Islet precursor cell (in vitro differentiated cells): ENCODE data around the gene SMYD1.

Experiments used
- DNase-seq: peaks from one replicate; pipeline ENCODE4 v3.0.0-alpha.2; 2018

SMYD1 gene

DNA sequence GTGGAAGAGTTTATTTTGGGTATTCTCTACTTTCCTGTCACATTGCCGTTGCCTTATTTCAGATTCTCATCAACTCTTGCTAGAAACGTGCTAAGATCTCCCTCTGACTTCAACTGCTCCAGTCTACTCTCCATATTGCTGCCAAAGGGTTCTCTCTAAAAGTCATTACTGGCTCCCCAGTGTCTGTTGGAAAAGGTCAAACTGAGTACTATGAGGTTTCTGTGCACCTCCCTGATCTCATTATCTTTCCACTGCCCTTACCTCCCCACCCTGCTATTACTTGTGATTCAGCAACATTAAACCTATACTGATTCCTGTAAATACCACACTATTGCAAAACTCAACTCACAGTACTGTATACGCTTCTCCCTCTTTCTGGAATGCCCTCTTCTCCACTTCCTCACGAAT is 10.2 kb upstream of the SMYD1 start:
- DNase-seq = no peak

DNA sequence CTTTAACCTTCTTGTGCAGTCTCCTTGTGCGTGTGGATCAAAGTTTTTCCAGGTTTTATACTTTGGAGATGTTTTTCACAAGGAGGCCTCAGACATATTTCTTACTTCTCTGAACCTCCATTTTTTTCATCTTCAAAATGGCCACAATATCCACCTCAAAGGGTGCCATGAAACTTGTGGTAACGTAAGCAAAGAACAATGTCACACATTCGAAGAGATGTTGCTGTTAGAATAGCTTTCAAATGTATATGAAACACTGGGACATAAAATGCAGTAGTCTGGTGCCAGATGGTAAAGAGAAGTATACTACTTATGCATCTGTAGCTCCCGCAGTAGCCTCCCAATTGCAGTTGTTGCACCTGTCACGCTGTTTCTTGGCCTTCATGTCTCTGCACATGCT is 9.4 kb upstream of the SMYD1 start:
- DNase-seq = no peak

DNA sequence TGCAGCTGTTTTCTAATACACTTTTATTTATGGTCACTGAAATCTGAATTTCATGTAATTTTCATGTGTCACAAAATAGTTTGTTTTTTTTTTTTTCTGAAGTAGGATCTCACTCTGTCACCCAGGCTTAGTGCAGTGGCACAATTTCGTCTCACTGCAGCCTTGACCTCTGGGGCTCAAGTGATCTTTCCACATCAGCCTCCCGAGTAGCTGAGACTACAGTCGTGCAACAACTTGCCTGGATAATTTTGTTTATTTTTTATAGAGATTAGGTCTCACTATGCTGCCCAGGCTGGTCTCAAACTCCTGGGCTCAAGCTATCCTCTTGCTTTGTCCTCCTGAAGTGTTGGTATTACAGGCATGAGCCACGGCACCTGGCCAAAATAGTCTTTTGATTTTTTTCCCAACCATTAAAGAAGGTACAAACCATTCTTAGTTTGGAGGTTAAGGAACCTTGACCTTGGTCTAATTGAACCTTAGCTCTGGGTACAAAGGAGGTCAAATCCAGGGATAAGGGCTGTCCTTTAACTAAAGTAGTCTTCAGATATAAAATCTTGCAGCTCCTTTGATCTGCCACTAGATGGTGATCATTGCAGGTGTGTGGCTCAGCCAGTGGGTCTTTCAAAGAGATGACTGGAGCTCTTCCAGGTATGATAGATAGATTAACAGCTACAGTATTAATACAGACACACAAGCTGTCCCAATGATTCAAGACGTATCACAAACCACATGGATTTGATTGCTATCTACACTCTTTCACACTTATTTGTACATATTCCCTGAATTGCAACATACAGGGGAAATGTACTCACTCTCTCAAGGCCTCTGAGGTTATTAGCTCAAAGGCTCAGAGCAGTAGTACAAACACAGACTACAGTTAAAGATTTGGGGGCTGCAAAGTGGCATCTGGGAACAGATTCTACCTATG is 7.4 kb upstream of the SMYD1 start:
- no peak for DNase-seq

DNA sequence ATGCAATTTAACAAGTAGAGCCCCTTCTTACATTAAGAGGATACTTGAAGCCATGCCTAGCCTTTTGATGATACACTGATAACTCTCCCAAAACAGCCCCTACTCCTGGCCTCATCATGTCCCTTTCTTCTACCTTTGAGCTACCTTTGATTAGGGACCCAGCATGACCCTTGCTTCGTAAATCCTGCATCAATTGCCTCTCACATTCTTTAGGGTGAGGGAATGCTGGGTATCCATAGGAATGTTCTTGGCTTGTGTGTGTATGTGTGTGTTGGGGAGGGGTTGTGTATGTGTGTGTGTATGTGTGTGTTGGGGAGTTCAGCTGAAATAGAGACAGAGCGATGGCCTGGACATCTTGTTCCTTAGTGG is 6.7 kb upstream of the SMYD1 start:
- no peak for DNase-seq

DNA sequence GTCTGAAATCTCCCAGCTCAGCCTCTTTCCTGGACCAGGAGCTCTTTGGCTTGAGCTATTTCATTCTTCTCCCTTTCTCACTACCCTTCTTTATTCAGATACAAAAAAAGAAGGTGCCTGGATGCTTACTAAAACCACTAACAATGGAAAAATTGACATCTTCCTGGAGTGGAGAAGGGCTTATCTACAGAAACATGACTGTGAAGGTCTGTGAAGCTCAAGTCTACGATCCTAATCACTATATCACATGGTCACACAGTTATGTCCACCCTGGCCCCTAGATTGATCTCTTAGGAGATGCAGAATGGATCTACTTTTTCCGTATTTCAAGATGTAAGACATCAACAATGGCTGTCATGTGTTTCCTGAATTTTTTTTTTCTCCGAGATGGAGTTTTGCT is 6.3 kb upstream of the SMYD1 start:
- DNase-seq = no peak

DNA sequence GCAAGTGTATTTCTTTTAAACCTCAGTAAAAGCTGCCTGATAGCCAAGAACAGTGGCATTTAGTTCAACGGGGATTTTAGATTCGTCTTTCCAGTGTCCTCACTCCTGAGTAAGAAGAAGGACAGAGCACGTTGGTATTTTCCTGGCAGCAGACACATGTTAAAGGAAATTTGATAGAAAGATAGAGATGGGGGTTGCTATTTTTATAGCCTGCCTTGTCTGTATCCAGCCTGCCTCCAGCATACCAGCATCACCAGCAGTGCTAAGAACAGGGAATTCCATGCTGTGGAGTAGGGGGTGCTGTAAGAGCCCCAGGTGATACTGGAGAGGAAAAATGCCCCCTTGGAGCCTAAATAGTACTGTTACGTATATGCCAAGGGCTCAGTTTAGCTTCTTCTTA is 1.1 kb upstream of the SMYD1 start:
- DNase-seq = no peak

DNA sequence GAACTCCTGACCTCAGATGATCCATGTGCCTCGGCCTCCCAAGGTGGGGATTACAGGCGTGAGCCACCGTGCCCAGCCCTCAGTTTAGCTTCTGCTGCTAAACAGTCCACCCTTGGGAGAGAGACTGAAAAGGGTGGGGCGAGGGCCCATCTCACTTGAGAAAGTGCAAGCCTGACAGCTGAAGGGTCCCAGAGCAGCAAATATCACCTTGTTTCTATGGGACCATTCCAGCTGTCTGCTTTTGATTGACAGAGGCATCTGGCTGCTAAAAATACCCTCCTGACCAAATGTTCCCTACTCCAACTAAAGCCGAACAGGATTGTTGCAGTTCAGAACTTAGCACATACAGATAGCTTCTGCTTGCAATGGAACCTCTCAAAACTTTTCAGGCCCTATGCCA is 436 bp upstream of the SMYD1 start:
- no peak for DNase-seq

DNA sequence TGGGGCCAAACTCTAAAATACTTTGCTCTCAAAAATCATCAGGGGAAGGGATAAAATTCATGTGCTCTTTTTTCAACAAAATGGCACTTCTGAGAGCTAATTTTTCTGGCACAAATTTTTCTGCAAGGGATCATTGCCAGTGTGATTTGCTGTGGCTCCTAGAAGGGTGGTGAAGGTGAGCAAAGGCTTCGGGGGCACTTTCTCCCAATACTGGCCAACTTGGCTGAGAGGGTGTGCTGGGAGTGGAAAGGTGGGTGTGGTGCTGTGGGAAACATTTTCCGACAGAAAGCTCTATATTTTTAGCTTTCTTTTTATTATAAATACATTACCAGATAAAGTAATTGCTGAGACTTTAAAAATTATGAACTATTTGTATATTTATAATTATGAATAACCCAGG is 419 bp downstream of the SMYD1 start:
- no peak for DNase-seq

DNA sequence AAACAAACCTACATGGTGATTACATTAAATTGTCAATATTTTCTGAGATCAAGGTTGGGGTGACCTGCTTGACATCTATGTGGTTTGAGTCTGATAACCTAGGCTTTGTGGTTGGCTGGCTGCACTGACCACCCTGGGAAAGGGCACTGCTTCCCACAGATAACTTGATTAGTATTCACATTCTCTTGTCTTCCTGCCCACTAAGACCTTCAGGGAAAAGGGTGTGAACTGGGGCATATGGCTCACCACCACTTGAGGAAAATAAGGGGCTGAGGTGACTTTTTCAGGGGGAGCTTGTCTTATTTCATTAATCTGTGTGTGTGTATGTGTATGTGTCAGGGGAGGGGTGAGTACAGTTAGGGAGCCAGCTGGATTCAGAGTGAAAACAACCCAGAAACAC is 1.5 kb downstream of the SMYD1 start:
- DNase-seq = no peak

DNA sequence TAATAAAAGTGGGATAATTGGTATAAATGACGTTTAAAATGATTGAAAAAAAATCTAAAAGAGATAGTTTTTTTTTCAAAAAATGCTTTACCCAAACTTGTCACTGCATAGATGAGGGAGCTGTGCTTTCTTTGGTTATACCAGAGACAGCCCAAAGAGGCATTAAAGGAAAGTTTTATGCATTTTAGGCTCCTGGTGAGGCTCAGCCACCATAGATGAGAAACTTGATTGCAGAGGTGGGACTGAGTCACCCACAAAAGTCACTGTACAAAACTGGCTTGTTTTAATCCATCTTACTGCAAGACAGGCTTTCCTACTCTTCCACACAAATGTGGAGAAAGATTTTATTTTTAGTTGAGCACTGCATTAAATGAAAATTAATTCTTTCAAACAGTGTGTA is 2.4 kb downstream of the SMYD1 start:
- no peak for DNase-seq

DNA sequence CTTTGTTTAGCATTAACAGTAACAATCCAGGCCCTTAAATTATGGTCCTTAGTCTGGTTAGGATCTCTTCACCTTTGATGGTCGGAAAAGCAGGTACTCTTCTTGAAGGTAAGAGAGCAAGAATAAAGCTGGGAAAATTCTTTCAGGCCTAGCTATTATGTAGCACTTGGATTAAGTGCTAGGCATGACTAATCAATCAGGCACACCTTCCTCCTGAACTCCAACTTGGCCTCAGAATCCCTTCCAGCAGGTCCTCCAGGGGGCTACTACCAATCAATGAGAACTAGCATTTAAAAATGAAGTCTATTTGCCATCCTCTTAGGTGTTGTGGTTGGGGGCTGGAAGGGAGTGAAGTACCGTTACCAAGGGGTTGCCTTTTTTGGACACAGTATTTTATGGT is 3.7 kb downstream of the SMYD1 start:
- DNase-seq = no peak

DNA sequence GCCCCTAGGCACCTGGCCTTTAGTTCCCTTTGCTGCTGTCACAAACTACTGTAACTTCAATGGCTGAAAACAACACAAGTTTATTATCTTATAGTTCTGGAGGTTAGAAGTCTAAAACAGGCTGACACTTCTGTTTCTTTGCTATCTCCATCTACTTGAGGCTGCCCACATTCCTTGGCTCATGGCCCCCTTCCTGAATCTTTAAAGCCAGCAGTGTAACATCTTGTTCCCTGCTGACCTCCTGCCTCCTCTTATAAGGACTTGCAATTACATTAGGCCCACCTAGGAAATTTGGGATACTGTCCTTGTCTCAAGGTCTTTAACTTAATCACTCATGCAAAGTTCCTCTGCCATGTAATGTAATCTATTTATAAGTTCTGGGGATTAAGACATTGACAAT is 6.5 kb downstream of the SMYD1 start:
- DNase-seq = no peak

DNA sequence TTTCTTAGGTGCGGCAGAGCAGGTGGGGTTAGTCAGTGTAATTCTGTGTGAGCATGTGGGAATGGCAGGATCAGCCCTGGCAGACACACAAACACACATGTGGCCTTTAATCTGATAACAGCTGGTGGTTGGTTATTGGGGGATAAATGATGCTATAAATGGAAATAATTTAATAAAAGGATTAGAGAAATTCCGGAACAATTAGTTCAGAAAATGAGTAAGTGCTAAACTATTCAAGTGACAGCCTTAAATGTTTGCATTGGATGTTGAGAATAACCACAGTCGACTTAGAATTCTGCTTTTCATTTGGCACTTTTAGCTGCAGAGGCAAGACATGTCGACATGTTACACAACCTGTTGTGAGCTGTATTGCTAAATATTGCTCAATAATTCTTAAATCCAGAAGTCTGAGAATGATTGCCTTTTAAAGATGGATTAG is 7.2 kb downstream of the SMYD1 start:
- no peak for DNase-seq

DNA sequence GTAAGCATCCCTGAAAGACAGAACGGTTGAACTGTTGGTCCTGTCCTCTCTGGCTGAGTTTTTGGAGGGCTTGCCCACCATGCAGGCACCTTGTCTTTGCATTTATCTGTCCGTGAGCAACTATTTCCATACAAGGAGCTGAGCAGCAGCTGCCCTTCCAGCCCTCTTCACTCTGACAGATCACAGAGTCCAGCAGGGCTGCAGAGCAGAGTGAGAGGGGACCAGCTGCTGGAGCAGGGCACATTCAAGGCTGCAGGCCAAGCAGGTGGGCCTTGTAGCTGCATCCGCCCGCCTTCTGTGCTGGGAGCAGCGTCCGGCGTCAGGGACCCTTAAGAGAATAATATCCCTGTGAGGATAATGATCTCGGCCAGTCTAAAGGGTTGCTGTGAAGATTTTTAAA is 9.5 kb downstream of the SMYD1 start:
- no peak for DNase-seq

DNA sequence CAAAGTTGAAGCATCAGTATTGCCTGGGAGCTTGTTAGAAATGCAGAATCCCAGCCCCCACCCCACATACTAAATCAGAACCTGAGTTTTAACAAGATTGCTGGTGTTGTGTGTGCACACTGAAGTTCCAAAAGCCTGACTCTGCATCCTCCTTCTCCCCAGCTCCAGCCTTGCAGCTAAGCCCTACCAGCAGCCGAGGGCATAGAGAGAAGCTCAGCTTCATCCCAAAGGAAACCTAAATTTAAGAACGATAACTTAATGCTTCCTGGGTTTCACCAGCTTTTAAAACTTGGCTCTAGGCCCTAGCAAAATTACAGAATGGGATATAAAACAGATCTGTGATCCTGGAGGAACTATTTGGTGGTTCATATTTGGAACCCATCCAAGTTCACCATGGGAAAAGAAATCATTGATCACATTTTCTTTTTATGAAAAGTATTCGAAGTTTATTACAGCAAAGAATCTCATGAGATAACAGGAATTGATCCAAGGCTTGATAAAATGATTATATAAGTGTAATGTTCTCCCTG is 11.1 kb downstream of the SMYD1 start:
- DNase-seq = no peak

DNA sequence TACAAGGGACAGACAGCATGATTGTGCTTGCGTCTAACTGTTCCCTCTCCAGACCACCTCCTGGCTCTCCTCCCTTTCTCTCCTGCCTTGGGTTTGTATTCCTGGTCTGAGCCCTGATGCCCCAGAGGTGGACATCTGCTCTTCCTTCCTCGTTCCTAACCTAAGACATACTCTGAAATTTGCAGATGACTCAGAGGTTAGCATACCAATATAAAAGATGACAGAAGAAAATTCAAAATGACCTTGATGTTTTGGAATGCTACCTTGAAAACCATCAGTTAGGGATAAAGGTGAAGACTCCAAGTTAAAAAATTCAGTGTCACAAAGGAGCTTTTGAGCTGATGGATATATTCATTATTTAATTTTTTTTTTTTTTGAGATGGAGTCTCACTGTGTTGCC is 12.9 kb downstream of the SMYD1 start:
- peak; percentile 12 for DNase-seq

DNA sequence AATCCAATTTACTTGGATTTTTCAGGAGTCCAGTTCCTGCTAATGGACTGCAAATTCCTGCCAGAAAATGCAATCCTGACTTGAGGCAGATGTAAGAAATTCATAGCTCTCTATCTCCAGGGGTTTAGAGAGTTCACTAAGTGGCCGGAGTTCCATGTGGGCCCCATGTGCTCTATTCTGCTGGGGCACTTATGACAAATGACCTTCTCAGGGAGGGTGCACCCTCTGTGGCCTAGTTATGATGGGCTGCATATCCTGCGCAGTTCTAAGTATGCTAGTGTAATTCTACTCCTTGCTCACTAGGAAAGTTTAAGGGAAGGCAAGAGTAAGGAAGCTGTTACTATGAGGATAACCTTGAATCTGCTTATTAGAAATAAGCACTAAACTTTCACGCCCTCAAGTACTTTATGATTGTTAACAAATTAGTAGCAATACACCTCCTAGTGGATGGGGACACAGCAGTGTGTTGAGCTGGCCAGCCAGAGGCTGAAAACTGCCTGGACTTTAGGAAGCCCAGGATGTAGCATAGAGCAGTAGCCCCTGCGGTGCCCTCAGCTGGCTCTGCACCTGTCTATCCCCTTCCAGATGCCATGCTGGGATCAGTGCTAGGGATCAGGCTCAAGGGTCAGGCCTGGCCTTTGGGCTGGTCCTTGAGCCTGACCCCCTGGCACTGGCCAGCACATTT is 14.4 kb downstream of the SMYD1 start:
- peak; percentile 28 for DNase-seq

DNA sequence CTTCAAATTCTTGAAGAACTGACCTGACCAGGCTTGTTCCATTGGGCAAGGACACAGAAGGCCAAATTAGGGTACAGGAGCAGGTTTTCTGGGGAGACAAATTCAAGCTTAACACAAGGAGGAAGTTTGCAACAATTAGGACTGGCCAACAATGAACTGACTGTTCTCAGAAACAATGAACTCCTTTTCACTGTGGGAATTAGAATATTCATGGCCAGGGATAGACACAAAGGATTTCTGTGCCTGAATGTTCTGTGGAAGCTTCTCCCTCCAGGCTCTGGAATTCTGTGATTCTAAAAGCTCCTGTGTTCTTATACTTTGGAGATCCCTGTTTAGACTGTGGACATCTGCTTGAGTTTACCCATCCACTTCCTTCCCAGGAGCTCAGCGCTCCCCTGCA is 15.2 kb downstream of the SMYD1 start:
- DNase-seq = no peak

DNA sequence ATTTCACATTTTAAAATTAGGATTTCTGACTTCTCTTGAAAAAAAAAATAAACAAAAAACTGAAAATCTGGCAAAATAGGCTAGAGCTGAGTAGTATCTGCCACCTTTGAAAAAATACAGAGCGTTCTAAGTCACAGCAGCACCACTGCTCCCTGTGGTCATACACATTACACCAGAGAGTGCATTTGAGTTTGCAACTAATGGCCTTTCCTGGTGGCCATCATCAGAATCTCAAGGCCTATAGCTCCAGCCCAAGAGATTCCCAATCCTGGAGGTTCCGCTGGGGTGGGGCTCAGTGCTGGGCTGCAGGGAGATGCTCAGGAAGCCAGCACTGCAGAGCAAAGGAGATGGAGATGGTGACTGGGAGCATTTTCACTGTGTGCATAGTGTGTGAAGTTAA is 17.5 kb downstream of the SMYD1 start:
- DNase-seq = no peak

DNA sequence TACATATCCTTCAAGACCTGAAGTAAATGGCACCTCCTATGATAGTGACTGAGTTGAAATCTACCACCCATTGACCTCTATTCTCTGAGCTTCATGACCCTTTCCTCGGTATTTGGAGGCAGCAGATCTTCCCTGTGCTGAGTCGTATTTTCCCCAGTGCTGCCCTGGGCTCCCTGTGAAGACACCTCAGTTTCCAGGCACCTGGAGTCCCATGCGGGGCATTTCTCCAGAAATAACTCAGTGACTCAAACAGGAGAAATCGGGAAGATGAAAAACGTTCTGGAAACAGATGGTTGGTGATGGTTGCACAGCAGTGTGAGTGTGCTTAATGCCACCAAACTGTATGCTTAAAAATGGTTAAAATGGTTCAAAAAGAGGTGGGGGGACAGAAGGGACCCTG is 18.0 kb downstream of the SMYD1 start:
- DNase-seq = no peak

DNA sequence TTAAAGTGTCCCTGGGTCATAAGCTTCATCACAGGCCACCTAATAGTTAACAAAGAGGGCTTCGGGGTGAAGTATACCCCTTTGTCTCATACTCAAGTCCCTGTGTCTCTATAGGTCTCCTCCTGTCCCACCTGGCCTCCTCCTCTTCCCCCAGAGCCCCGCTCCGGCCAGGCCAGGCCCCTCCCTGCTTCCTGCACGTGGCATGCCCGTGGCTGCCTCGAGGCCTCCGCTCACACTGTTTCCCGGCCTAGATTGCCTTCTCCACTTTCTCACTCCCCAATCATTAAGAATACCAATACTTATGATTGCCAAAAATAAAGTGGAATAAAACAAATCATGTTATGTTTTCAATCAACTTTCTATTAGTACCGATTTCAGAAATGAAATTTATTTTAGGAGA is 18.8 kb downstream of the SMYD1 start:
- DNase-seq = no peak

DNA sequence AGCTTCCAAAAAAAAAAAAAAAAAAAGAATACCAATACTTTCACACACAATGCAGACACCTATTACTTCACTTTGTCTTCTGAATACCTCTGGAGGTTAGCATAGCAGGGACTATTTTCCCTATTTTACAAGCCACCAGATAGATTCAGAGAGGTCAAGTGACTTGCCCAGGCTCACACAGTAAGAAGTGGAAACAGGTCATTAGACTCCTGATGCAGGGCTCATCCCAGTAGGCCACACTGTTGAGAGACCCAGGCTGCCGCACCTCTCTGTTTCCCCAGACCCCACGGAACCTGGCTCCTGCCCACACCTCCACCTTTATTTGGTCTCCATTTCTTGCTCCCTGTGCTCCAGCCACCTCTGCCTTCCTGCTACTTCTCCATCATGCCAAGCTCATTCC is 19.4 kb downstream of the SMYD1 start:
- DNase-seq = no peak

DNA sequence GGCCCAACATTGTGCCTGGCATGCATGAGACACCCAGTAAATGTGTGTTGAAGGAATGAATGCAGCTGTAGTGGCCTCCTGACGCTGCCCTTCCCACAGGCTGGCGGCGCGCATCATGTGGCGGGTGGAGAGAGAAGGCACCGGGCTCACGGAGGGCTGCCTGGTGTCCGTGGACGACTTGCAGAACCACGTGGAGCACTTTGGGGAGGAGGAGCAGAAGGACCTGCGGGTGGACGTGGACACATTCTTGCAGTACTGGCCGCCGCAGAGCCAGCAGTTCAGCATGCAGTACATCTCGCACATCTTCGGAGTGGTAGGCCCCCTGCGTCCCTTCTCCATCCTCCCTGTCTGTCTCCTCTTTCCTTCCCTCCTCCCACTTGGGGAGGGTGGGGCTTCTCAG is 20.1 kb downstream of the SMYD1 start:
- DNase-seq = no peak

DNA sequence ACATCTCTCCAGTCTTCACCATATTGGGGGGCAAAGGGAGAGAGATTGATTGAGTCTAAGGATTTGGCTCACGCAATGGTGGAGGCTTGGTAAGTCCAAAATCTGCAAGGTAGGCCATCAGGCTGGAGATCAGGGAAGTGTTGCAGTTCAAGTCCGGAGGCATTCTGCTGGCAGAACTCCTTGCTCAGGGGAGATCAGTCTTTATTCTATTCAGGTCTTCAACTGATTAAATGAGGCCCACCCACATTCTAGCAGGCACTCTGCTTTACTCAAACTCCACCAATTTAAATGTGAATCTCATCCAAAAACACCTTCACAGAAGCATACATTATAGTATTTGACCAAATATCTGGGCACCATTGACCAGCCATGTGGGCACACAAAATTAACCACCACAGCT is 21.4 kb downstream of the SMYD1 start:
- DNase-seq = no peak
